Activated CD8-positive, alpha-beta T cell treated with anti-CD3 and anti-CD28 coated beads for 36 hours (primary cell): ENCODE results near the gene ABHD2. TPM values are rescaled to one million over a fixed set of nuclear protein-coding genes. Genes with fewer than 3 reads are reported as not detected.
"Not testable (repeated sequence)": the region's sequence is repeated elsewhere in the genome, so short reads cannot be mapped to it uniquely, and the experiment has no call there.

Experiments used
- ATAC-seq: fragments of 200-7000 bp; cut with Tn5 transposase; one replicate; pipeline ENCODE4 v1.10.0; 2021; ENCODE audit warnings: mild to moderate bottlenecking, moderate library complexity
- CTCF ChIA-PET: fragments of 350-600 bp; sonication (Branson Sonifier 250); formaldehyde crosslinking; loops from one replicate; lab custom pipeline; 2021; ENCODE audit warnings: antibody characterized with exemption; lab: Charles Lee
- POLR2A ChIA-PET: fragments of 350-600 bp; sonication (Branson Sonifier 250); formaldehyde crosslinking; loops from one replicate; lab custom pipeline; 2021; ENCODE audit warnings: antibody characterized with exemption; lab: Charles Lee
- DNase-seq: peaks from one replicate; pipeline ENCODE4 v3.0.0-alpha.2; 2020
- H3K27ac Mint-ChIP-seq: one replicate; pipeline ENCODE4 v1.8.0; 2021; ENCODE audit warnings: mild to moderate bottlenecking, mixed read lengths
- H3K27me3 Mint-ChIP-seq: one replicate; pipeline ENCODE4 v1.8.0; 2021; ENCODE audit warnings: mixed read lengths
- H3K36me3 Mint-ChIP-seq: one replicate; pipeline ENCODE4 v1.8.0; 2021; ENCODE audit warnings: low read depth, mixed read lengths
- H3K4me1 Mint-ChIP-seq: one replicate; pipeline ENCODE4 v1.8.0; 2021; ENCODE audit warnings: low read depth, mixed read lengths
- H3K4me3 Mint-ChIP-seq: one replicate; pipeline ENCODE4 v1.8.0; 2021; ENCODE audit warnings: mild to moderate bottlenecking, moderate library complexity, mixed read lengths
- H3K9me3 Mint-ChIP-seq: one replicate; pipeline ENCODE4 v1.8.0; 2021; ENCODE audit warnings: mixed read lengths
- intact Hi-C: fragments of 100-400 bp; cut with micrococcal nuclease; formaldehyde crosslinking; loops from one replicate; pipeline ENCODE4 v1.10.0; 2022
- total RNA-seq, 2 experiments: library from RNA; stranded (reverse); gene quantifications; one replicate each; pipeline ENCODE4 v1.2.3, GENCODE V29; 2021
- TF ChIP-seq, protein P1 (sequence below): fragments of 200-600 bp; IDR thresholded peaks from one replicate; pipeline ENCODE4 v1.8.0; 2022; ENCODE audit warnings: antibody characterized with exemption, mild to moderate bottlenecking

ABHD2 gene
- total RNA-seq, 2 experiments from 2014 or later, result 36.8 to 38.9 TPM

- peaks cover 16% of the 10 kb centered on the region for H3K36me3 Mint-ChIP-seq
- no peaks in the 10 kb centered on the region for H3K9me3 Mint-ChIP-seq
- H3K4me1 Mint-ChIP-seq, result peaks cover 25% of the 10 kb centered on the region
- intact Hi-C loops, result no loop called here
- DNase-seq (no peak), ATAC-seq (no peak)
- TF ChIP-seq, protein P1, sequence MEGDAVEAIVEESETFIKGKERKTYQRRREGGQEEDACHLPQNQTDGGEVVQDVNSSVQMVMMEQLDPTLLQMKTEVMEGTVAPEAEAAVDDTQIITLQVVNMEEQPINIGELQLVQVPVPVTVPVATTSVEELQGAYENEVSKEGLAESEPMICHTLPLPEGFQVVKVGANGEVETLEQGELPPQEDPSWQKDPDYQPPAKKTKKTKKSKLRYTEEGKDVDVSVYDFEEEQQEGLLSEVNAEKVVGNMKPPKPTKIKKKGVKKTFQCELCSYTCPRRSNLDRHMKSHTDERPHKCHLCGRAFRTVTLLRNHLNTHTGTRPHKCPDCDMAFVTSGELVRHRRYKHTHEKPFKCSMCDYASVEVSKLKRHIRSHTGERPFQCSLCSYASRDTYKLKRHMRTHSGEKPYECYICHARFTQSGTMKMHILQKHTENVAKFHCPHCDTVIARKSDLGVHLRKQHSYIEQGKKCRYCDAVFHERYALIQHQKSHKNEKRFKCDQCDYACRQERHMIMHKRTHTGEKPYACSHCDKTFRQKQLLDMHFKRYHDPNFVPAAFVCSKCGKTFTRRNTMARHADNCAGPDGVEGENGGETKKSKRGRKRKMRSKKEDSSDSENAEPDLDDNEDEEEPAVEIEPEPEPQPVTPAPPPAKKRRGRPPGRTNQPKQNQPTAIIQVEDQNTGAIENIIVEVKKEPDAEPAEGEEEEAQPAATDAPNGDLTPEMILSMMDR, result no peak
- POLR2A ChIA-PET, result no interaction called here
- H3K4me3 Mint-ChIP-seq, result no peak overlapping the region
- H3K27ac Mint-ChIP-seq, result no peak overlapping the region
- H3K27me3 Mint-ChIP-seq, result no peaks in the 10 kb centered on the region
- CTCF ChIA-PET, result interaction anchor here (1.0 to 8.7 kb wide), 8 partner anchors 9 to 76 kb away, joined by 4 to 102 read pairs (median 8); no protein-coding TSS in a partner anchor
Observed at GRCh38 chr15:89131731-89132130, 43.5 kb downstream of the ABHD2 start.

DNA sequence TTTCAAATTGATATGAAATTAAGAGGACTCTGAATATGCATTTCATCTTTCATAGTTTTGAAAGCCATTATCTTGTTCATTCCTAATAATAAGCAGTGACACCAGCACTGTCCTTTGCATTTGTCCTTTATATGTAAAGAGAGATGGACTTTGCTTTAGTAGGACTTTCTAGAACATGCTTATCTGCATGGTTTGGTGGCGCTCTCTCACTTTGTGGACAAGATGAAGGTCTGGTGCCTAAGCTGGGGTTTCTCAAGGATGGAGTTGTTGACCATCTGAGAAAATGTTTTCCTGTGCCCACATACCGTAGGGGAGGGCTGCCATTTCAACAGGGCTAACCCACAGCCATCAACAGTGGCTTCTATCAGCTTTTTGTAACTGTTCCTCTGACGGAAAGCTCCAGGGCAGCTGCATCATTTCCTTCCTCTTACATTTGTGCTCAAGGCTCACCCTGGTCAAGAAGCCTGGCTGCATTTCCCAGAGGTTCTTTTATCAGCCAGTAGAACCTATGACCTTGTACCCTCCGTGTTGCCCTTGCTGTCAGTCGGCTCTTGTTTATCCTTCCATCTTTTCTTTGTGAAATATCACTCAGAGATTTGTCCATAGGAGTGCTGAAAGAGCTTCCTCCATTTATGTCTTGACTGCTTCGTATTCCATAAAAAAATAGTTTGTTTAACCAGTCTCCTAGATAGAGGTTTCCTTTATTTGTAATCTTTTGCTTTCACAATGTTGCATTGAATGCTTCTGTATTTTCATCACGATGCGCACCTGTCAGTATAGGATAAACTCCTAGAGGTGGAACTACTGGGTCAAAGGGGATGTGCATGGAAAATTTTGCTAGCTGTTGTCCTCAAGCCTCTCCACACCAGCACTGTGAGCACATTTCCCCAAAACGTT, 44.6 kb downstream of the ABHD2 start:
- H3K4me3 Mint-ChIP-seq, result no peak overlapping the region
- H3K36me3 Mint-ChIP-seq, result peaks cover 16% of the 10 kb centered on the region
- ChIA-PET POLR2A (no interaction called here), CTCF (interaction anchor here (0.6 to 8.7 kb wide), 17 partner anchors 8 to 254 kb away, joined by 3 to 102 read pairs (median 4); no protein-coding TSS in a partner anchor)
- no peak for DNase-seq
- no peaks in the 10 kb centered on the region for H3K27me3 Mint-ChIP-seq
- H3K27ac Mint-ChIP-seq, result no peak overlapping the region
- TF ChIP-seq, protein P1, result no peak
- intact Hi-C loops, result no loop called here
- ATAC-seq, result no peak
- H3K9me3 Mint-ChIP-seq, result no peaks in the 10 kb centered on the region
- peaks cover 34% of the 10 kb centered on the region for H3K4me1 Mint-ChIP-seq

DNA sequence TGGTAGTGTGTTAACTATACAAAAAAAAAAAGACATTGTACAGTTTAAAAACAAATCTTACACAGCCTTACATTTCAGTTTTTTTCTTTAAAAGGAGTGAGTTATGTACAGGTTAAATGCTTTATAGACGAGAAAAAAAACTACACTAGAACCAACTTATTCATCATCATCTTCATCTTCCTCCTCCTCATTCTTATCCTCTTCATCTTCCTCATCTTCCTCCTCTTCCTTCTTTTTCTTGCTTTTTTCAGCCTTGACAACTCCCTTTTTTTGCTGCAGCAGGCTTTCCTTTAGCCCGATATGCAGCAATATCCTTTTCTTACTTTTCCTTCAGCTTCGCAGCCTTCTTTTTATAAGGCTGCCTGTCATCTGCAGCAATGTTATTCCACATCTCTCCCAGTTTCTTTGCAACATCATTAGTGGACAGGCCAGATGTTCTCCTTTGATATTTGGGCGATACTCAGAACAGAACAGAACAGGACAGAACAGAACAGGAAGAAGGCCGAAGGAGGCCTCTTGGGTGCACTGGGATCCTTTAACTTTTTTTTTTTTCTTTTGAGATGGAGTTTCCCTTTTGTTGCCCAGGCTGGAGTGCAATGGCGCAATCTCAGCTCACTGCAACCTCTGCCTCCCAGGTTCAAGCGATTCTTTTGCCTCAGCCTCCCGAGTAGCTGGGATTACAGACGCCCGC, 47.3 kb downstream of the ABHD2 start:
- DNase-seq, H3K9me3 Mint-ChIP-seq, POLR2A ChIA-PET, H3K27me3 Mint-ChIP-seq, intact Hi-C loops, H3K4me3 Mint-ChIP-seq, ATAC-seq, H3K27ac Mint-ChIP-seq: not testable (repeated sequence)
- Mint-ChIP-seq H3K4me1 (peaks cover 34% of the 10 kb centered on the region), H3K36me3 (peaks cover 23% of the 10 kb centered on the region)
- CTCF ChIA-PET, result interaction anchor here (1.6 kb wide), 1 partner anchor 231 kb away, joined by 4 read pairs; no protein-coding TSS in a partner anchor

DNA sequence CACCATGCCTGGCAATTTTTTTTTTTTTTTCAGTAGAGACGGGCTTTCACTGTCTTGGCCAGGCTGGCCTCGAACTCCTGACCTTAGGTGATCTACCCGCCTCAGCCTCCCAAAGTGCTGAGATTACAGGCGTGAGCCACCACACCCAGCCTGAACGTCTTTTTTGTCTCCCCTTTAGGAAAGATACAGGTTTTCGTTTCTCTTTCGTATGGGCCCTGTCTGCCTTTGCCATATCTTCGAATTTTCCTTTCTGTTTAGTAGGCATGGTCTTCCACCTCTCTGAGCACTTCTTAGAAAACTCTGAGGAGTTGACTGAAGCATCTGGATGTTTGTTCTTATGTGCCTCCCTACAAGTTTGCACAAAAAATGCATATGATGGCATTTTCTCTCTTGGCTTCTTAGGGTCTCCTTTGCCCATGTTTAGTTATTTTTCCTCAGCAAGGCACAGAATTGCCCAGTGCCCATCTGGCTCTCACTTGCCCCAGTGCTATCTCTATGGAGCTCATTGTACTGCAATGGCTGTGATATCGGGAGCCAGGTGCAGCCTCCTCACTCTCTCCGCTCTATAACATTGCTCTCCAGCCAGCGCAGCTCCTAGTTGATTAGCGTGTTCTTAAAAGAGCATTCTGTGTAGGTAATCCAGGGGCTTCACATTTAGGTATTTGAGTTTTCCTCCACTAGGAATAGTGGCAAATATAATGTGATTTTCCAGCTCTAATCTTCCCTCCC, 48.0 kb downstream of the ABHD2 start:
- ChIA-PET CTCF (interaction anchor here (1.0 to 1.8 kb wide), 3 partner anchors 14 to 71 kb away, joined by 3 to 6 read pairs (median 4); no protein-coding TSS in a partner anchor), POLR2A (no interaction called here)
- Mint-ChIP-seq H3K27me3 (no peaks in the 10 kb centered on the region), H3K9me3 (no peaks in the 10 kb centered on the region), H3K4me1 (peaks cover 32% of the 10 kb centered on the region), H3K27ac (peak overlapping the region; percentile 27), H3K36me3 (peaks cover 21% of the 10 kb centered on the region), H3K4me3 (no peak overlapping the region)
- intact Hi-C loops, result no loop called here
- TF ChIP-seq, protein P1, result no peak
- DNase-seq (no peak), ATAC-seq (no peak)
